Muscle of leg (tissue), 9 donors: Measurements from ENCODE around the gene GALNT8. TPM values are rescaled to one million over a fixed set of nuclear protein-coding genes. Genes with fewer than 3 reads are reported as not detected.

ENCODE experiments used
- polyA plus RNA-seq, 8 donors: library from polyadenylated mRNA; unstranded; fragments of 120-200 nt; gene quantifications; one replicate each; pipeline versions ENCODE4 v1.2.1 to v1.2.3, GENCODE V29; 2013; ENCODE audit warnings: inconsistent platforms in 1 of 8, low replicate concordance in 1 of 8; ENCODE audit not compliant: insufficient read length in 8 of 8, insufficient read depth in 1 of 8
- total RNA-seq: library from RNA; stranded (reverse); fragments of 120-200 nt; gene quantifications from one replicate; pipeline ENCODE4 v1.2.4, GENCODE V29; 2013

GALNT8 gene
- total and polyA plus RNA-seq, 9 donors: 4.8 to 9.6 (median 6.6) TPM

Other genes with a start within 250 kb of the GALNT8 start
- 10.7 TPM for gene RAD51AP1, start 181.5 kb upstream of the GALNT8 start, total RNA-seq
- gene RAD51AP1, start 181.5 kb upstream of the GALNT8 start, polyA plus RNA-seq: 10 to 100 TPM in 7 of 8 donors, 1 to 10 TPM in 1; 9.3 to 19.3 (median 12.0) TPM
- 30.4 TPM for gene DYRK4, start 158.2 kb upstream of the GALNT8 start, total RNA-seq
- 10 to 100 TPM; 13.5 to 22.8 (median 16.1) TPM for gene DYRK4, start 158.2 kb upstream of the GALNT8 start, polyA plus RNA-seq
- gene AKAP3, start 71.3 kb upstream of the GALNT8 start, total RNA-seq: 0.35 TPM
- gene AKAP3, start 71.3 kb upstream of the GALNT8 start, polyA plus RNA-seq: 1 to 10 TPM in 1 of 8 donors, under 1 TPM in 7; 0.39 to 1.1 (median 0.81) TPM
- 112 TPM for gene NDUFA9, start 71.3 kb upstream of the GALNT8 start, total RNA-seq
- 10 to 100 TPM; 75.2 to 87.6 (median 78.5) TPM for gene NDUFA9, start 71.3 kb upstream of the GALNT8 start, polyA plus RNA-seq
- gene KCNA1, start 189.5 kb downstream of the GALNT8 start, total RNA-seq: 4.0 TPM
- gene KCNA1, start 189.5 kb downstream of the GALNT8 start, polyA plus RNA-seq: 1 to 10 TPM in 5 of 8 donors, under 1 TPM in 3; 0.20 to 2.8 (median 1.1) TPM